HG02852 (cell line): ENCODE results near the gene PPM1N.
A peak's percentile ranks its signal among the peaks of the same experiment; 100 is the strongest.
"Not testable (repeated sequence)": the region's sequence is repeated elsewhere in the genome, so short reads cannot be mapped to it uniquely, and the experiment has no call there.

ENCODE experiments used
- ATAC-seq: cut with Tn5 transposase; IDR thresholded peaks from one replicate; pipeline ENCODE4 v1.9.1; 2021; ENCODE audit warnings: mild to moderate bottlenecking, moderate library complexity; ENCODE audit not compliant: unreplicated experiment

The PPM1N gene

GRCh38 chr19:45507872-45508416 lies 9.7 kb downstream of the PPM1N start:
- ATAC-seq = no peak

- no peak for ATAC-seq
Observed at GRCh38 chr19:45508417-45508860, 10.2 kb downstream of the PPM1N start.

- ATAC-seq = no peak
Observed at GRCh38 chr19:45508861-45509691, 10.8 kb downstream of the PPM1N start.

GRCh38 chr19:45509692-45510015 lies 11.4 kb downstream of the PPM1N start:
- no peak for ATAC-seq

GRCh38 chr19:45510352-45510751 lies 12.1 kb downstream of the PPM1N start:
- not testable (repeated sequence) for ATAC-seq

GRCh38 chr19:45511074-45511473 lies 12.8 kb downstream of the PPM1N start:
- no peak for ATAC-seq

GRCh38 chr19:45512881-45513483 lies 14.7 kb downstream of the PPM1N start:
- no peak for ATAC-seq

- ATAC-seq = no peak
Observed at GRCh38 chr19:45514376-45515051, 16.3 kb downstream of the PPM1N start.

- no peak for ATAC-seq
Observed at GRCh38 chr19:45515081-45515624, 16.9 kb downstream of the PPM1N start.

- no peak for ATAC-seq
Observed at GRCh38 chr19:45515807-45516401, 17.7 kb downstream of the PPM1N start.

GRCh38 chr19:45517238-45517637 lies 19.0 kb downstream of the PPM1N start:
- no peak for ATAC-seq

GRCh38 chr19:45517641-45518468 lies 19.6 kb downstream of the PPM1N start:
- no peak for ATAC-seq

GRCh38 chr19:45518469-45518826 lies 20.2 kb downstream of the PPM1N start:
- no peak for ATAC-seq

GRCh38 chr19:45522010-45522941 lies 24.0 kb downstream of the PPM1N start:
- no peak for ATAC-seq

GRCh38 chr19:45523642-45524256 lies 25.5 kb downstream of the PPM1N start:
- peak; percentile 78 for ATAC-seq

- ATAC-seq = no peak
Observed at GRCh38 chr19:45524575-45525129, 26.4 kb downstream of the PPM1N start.

GRCh38 chr19:45526143-45526542 lies 27.9 kb downstream of the PPM1N start:
- no peak for ATAC-seq

GRCh38 chr19:45526971-45527370 lies 28.7 kb downstream of the PPM1N start:
- ATAC-seq = no peak
